H9 (cell line): ENCODE results near the gene GPR84. TPM values are rescaled to one million over a fixed set of nuclear protein-coding genes. Genes with fewer than 3 reads are reported as not detected.

ENCODE experiments used
- DNase-seq: peaks from one replicate; pipeline ENCODE4 v3.0.0-alpha.2; 2017
- H2AFZ ChIP-seq: one replicate; pipeline ENCODE4 v1.6.1; 2013; ENCODE audit warnings: mild to moderate bottlenecking, low read length, control low read depth, moderate library complexity
- H2AK5ac ChIP-seq: 2 replicates; pipeline ENCODE4 v1.6.1; 2013; ENCODE audit warnings: low read length, control low read depth, mixed read lengths; ENCODE audit not compliant: insufficient read length
- H2BK120ac ChIP-seq: one replicate; pipeline ENCODE4 v1.6.1; 2013; ENCODE audit warnings: low read depth, mild to moderate bottlenecking, low read length, control low read depth, inconsistent platforms; ENCODE audit not compliant: poor library complexity, severe bottlenecking
- H2BK12ac ChIP-seq: 2 replicates; pipeline ENCODE4 v1.6.1; 2013; ENCODE audit warnings: low read length, control low read depth, mixed read lengths, low read depth; ENCODE audit not compliant: insufficient read length
- H2BK15ac ChIP-seq: 2 replicates; pipeline ENCODE4 v1.6.1; 2013; ENCODE audit warnings: low read depth, low read length, control low read depth
- H2BK20ac ChIP-seq: one replicate; pipeline ENCODE4 v1.6.1; 2013; ENCODE audit warnings: low read depth, mild to moderate bottlenecking, low read length, control low read depth, inconsistent platforms; ENCODE audit not compliant: poor library complexity, severe bottlenecking
- H2BK5ac ChIP-seq: 2 replicates; pipeline ENCODE4 v1.6.1; 2013; ENCODE audit warnings: low read length, control low read depth, mixed read lengths; ENCODE audit not compliant: insufficient read length
- H3K14ac ChIP-seq: 2 replicates; pipeline ENCODE4 v1.6.1; 2013; ENCODE audit warnings: low read length, control low read depth; ENCODE audit not compliant: insufficient read depth
- H3K18ac ChIP-seq: 2 replicates; pipeline ENCODE4 v1.6.1; 2013; ENCODE audit warnings: low read depth, mild to moderate bottlenecking, mixed read lengths, low read length, control low read depth; ENCODE audit not compliant: insufficient read length
- H3K23ac ChIP-seq: 2 replicates; pipeline ENCODE4 v1.6.1; 2013; ENCODE audit warnings: low read length, control low read depth, mixed read lengths, low read depth; ENCODE audit not compliant: insufficient read length
- H3K23me2 ChIP-seq: 2 replicates; pipeline ENCODE4 v1.6.1; 2013; ENCODE audit warnings: low read depth, mild to moderate bottlenecking, mixed read lengths, low read length, control low read depth; ENCODE audit not compliant: insufficient read length, poor library complexity, severe bottlenecking
- H3K27ac ChIP-seq: 2 replicates; pipeline ENCODE4 v1.5.1; 2013; ENCODE audit warnings: low read length, control low read depth, mixed read lengths, low read depth; ENCODE audit not compliant: insufficient read length
- H3K27me3 ChIP-seq: 2 replicates; pipeline ENCODE4 v1.6.1; 2013; ENCODE audit warnings: low read length, control low read depth, inconsistent platforms; ENCODE audit not compliant: insufficient read depth
- H3K4ac ChIP-seq: 2 replicates; pipeline ENCODE4 v1.6.1; 2013; ENCODE audit warnings: low read depth, mild to moderate bottlenecking, control low read depth, inconsistent platforms, low read length, moderate library complexity
- H3K4me1 ChIP-seq: 2 replicates; pipeline ENCODE4 v1.6.1; 2013; ENCODE audit warnings: low read length, control low read depth, inconsistent platforms; ENCODE audit not compliant: insufficient read depth
- H3K4me2 ChIP-seq: 2 replicates; pipeline ENCODE4 v1.6.1; 2013; ENCODE audit warnings: low read length, control low read depth, mixed read lengths; ENCODE audit not compliant: insufficient read length, insufficient read depth
- H3K56ac ChIP-seq: 2 replicates; pipeline ENCODE4 v1.6.1; 2013; ENCODE audit warnings: low read depth, mild to moderate bottlenecking, mixed read lengths, low read length, control low read depth; ENCODE audit not compliant: insufficient read length
- H3K79me1 ChIP-seq: 2 replicates; pipeline ENCODE4 v1.6.1; 2013; ENCODE audit warnings: low read depth, mild to moderate bottlenecking, moderate library complexity, low read length, control low read depth, inconsistent platforms; ENCODE audit not compliant: insufficient read depth, poor library complexity, severe bottlenecking
- H3K79me2 ChIP-seq: 2 replicates; pipeline ENCODE4 v1.6.1; 2013; ENCODE audit warnings: low read length, control low read depth, inconsistent platforms; ENCODE audit not compliant: insufficient read depth
- H3K9ac ChIP-seq: 2 replicates; pipeline ENCODE4 v1.6.1; 2013; ENCODE audit warnings: low read length, control low read depth, mixed read lengths; ENCODE audit not compliant: insufficient read length; ENCODE audit errors: extremely low read depth
- H3K9me3 ChIP-seq: one replicate; pipeline ENCODE4 v1.6.1; 2013; ENCODE audit warnings: low read depth, low read length, inconsistent platforms; ENCODE audit not compliant: control insufficient read depth
- H3T11ph ChIP-seq: one replicate; pipeline ENCODE4 v1.6.1; 2013; ENCODE audit warnings: mild to moderate bottlenecking, low read length, control low read depth, inconsistent platforms
- H4K20me1 ChIP-seq: one replicate; pipeline ENCODE4 v1.6.1; 2013; ENCODE audit not compliant: control insufficient read depth, insufficient read length, insufficient read depth
- H4K5ac ChIP-seq: 2 replicates; pipeline ENCODE4 v1.6.1; 2013; ENCODE audit warnings: low read depth, mild to moderate bottlenecking, mixed read lengths, low read length, control low read depth; ENCODE audit not compliant: insufficient read length
- H4K8ac ChIP-seq: replicated peaks from 2 replicates; pipeline ENCODE4 v1.6.1; 2013; ENCODE audit warnings: low read length, control low read depth, mixed read lengths, low read depth; ENCODE audit not compliant: insufficient read length
- H4K91ac ChIP-seq: 2 replicates; pipeline ENCODE4 v1.6.1; 2013; ENCODE audit warnings: low read depth, mild to moderate bottlenecking, moderate library complexity, mixed read lengths, low read length, control low read depth; ENCODE audit not compliant: insufficient read length
- H3K27ac Mint-ChIP-seq, 3 experiments: 2 replicates in 2 of 3; 3 replicates in 1 of 3; pipeline ENCODE4 v1.8.0; 2020 to 2021; ENCODE audit warnings: mixed read lengths in 3 of 3, mild to moderate bottlenecking in 1 of 3, moderate library complexity in 1 of 3
- H3K27me3 Mint-ChIP-seq: 2 replicates; pipeline ENCODE4 v1.8.0; 2021; ENCODE audit warnings: low read depth, mild to moderate bottlenecking, moderate library complexity, mixed read lengths
- H3K36me3 Mint-ChIP-seq, 3 experiments: 2 replicates in 2 of 3; 3 replicates in 1 of 3; pipeline ENCODE4 v1.8.0; 2020 to 2021; ENCODE audit warnings: low read depth in 3 of 3, mixed read lengths in 3 of 3; ENCODE audit not compliant: insufficient read depth in 1 of 3
- H3K4me1 Mint-ChIP-seq, 2 experiments: 2 replicates each; pipeline ENCODE4 v1.8.0; 2020; ENCODE audit warnings: mixed read lengths in 2 of 2
- H3K4me3 Mint-ChIP-seq, 2 experiments: 2 replicates in 1 of 2; 3 replicates in 1 of 2; pipeline ENCODE4 v1.8.0; 2020 to 2021; ENCODE audit warnings: mild to moderate bottlenecking in 2 of 2, mixed read lengths in 2 of 2, moderate library complexity in 1 of 2
- H3K9me3 Mint-ChIP-seq, 2 experiments: 2 replicates in 1 of 2; 3 replicates in 1 of 2; pipeline ENCODE4 v1.8.0; 2020; ENCODE audit warnings: mild to moderate bottlenecking in 2 of 2, mixed read lengths in 2 of 2, moderate library complexity in 1 of 2
- CTCF ChIP-seq: fragments of 200-600 bp; sonication (generic); conservative IDR thresholded peaks from 3 replicates; pipeline ENCODE4 v1.8.0; 2021; ENCODE audit warnings: antibody characterized with exemption, mild to moderate bottlenecking
- WGBS: extraction: QIAGEN DNeasy Blood & Tissue Kit; methylation state at CpG from one replicate; pipeline ENCODE4 v1.1.7; 2013; ENCODE audit warnings: missing lambda C conversion rate, low lambda C conversion rate, mixed read lengths; ENCODE audit not compliant: insufficient read length; ENCODE audit errors: extremely low coverage; 5-methylcytosine and 5-hydroxymethylcytosine counted together
- total RNA-seq: library from RNA; stranded (reverse); gene quantifications from 2 replicates; pipeline ENCODE4 v1.2.1, GENCODE V29; 2021

The GPR84 gene
- total RNA-seq, 1 experiment from 2014 or later: not detected

DNA sequence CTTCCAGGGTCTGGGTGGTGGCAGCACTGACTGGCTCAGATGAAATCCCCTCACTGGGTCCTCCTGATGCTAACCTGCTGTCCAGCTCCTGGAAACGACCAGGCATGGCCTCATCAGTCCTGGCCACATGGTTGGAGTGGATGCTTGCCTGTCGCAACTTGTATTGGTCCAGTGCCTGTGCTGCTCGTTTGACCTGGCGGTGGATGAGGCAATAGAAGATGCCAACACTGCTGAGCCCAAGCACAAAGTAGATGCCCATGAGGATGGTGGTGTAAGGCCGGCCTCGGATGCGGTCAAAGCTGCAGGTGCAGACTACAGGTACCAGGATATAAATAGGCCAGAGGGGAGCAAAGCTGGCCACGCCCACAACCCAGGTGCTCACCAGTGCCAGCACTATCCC is 1.2 kb downstream of the GPR84 start:
- H2BK12ac ChIP-seq: no peak overlapping the region
- H3K23ac ChIP-seq: no peak overlapping the region
- H2AFZ ChIP-seq: no peak overlapping the region
- H3K4me2 ChIP-seq: no peak overlapping the region
- no peak overlapping the region for H3T11ph ChIP-seq
- H2BK120ac ChIP-seq: no peak overlapping the region
- no peaks in the 10 kb centered on the region for H3K36me3 Mint-ChIP-seq
- H2BK15ac ChIP-seq: no peak overlapping the region
- H3K4ac ChIP-seq: no peak overlapping the region
- H3K4me3 Mint-ChIP-seq: no peak overlapping the region
- no peak overlapping the region for H2BK20ac ChIP-seq
- DNase-seq: no peak
- H2BK5ac ChIP-seq: no peak overlapping the region
- peaks cover 9% of the 10 kb centered on the region in 2 experiments for H3K4me1 Mint-ChIP-seq
- H3K9ac ChIP-seq: no peak overlapping the region
- no peaks in the 10 kb centered on the region for H3K79me2 ChIP-seq
- H3K56ac ChIP-seq: no peak overlapping the region
- no peak overlapping the region for H4K5ac ChIP-seq
- H3K14ac ChIP-seq: no peak overlapping the region
- H3K23me2 ChIP-seq: peaks cover 9% of the 10 kb centered on the region
- H3K4me1 ChIP-seq: no peaks in the 10 kb centered on the region; the same call in 1 of the 2 replicates
- WGBS: no CpG with 5 or more reads among the region's 8 CpGs
- H3K27ac Mint-ChIP-seq: no peak overlapping the region
- no peak overlapping the region for H3K27ac ChIP-seq
- H4K91ac ChIP-seq: no peak overlapping the region
- no peaks in the 10 kb centered on the region for H3K9me3 Mint-ChIP-seq
- no peak overlapping the region for H2AK5ac ChIP-seq
- peaks cover 24% of the 10 kb centered on the region for H3K27me3 Mint-ChIP-seq
- no peaks in the 10 kb centered on the region for H3K9me3 ChIP-seq
- peaks cover 3% of the 10 kb centered on the region for H4K20me1 ChIP-seq
- H3K79me1 ChIP-seq: no peaks in the 10 kb centered on the region
- no peak for TF ChIP-seq CTCF
- H3K27me3 ChIP-seq: no peaks in the 10 kb centered on the region
- no peak overlapping the region for H3K18ac ChIP-seq
- H4K8ac ChIP-seq: no peak overlapping the region
